A673 (cell line): ENCODE data around the gene NHSL1.
A peak's percentile ranks its signal among the peaks of the same experiment; 100 is the strongest.

Experiments used
- EZH2 ChIP-seq: fragments of 200-600 bp; sonication (generic); IDR thresholded peaks from 2 replicates; pipeline ENCODE4 v1.6.1; 2017; ENCODE audit warnings: borderline replicate concordance, low read depth, mild to moderate bottlenecking, mixed read lengths, antibody characterized with exemption, low read length; ENCODE audit not compliant: poor library complexity, severe bottlenecking
- TF ChIP-seq, protein P1 (sequence below): fragments of 300-800, 200-600 bp; sonication (generic); conservative IDR thresholded peaks from 2 replicates; pipeline ENCODE4 v1.5.1; 2017; ENCODE audit warnings: low read depth, mild to moderate bottlenecking, antibody characterized with exemption, low read length, moderate library complexity, mixed read lengths

DNA sequence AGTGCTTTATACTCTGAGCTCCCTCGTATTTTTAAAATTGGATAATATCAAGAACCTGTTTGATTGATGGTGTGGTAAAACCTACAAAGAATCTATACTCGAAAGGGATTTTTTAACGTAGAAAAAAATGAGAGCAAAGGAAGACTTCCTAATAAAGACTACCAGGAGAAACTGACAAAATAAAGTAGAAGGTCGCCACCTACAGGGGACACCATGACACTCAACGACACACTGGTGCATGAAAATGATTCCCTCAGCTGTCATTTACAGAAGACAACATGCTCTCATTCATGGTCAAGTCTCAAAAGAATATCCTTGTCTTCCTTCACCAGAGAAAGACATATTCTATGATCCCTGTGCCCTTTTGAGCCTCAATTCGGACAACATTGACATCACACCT, 10.1 kb upstream of the NHSL1 start:
- no peak for TF ChIP-seq EZH2
- TF ChIP-seq, protein P1, sequence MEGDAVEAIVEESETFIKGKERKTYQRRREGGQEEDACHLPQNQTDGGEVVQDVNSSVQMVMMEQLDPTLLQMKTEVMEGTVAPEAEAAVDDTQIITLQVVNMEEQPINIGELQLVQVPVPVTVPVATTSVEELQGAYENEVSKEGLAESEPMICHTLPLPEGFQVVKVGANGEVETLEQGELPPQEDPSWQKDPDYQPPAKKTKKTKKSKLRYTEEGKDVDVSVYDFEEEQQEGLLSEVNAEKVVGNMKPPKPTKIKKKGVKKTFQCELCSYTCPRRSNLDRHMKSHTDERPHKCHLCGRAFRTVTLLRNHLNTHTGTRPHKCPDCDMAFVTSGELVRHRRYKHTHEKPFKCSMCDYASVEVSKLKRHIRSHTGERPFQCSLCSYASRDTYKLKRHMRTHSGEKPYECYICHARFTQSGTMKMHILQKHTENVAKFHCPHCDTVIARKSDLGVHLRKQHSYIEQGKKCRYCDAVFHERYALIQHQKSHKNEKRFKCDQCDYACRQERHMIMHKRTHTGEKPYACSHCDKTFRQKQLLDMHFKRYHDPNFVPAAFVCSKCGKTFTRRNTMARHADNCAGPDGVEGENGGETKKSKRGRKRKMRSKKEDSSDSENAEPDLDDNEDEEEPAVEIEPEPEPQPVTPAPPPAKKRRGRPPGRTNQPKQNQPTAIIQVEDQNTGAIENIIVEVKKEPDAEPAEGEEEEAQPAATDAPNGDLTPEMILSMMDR: peak; percentile 72
